Right lobe of liver (tissue), 6 donors: ENCODE data around the gene KRTAP9-2. TPM values are rescaled to one million over a fixed set of nuclear protein-coding genes. Genes with fewer than 3 reads are reported as not detected.
"Not testable (repeated sequence)": the region's sequence is repeated elsewhere in the genome, so short reads cannot be mapped to it uniquely, and the experiment has no call there.

Experiments
- ATAC-seq, 4 donors: fragments of 200-7000 bp; cut with Tn5 transposase; one replicate each; pipeline ENCODE4 v1.9.1; 2020; ENCODE audit warnings: mild to moderate bottlenecking in 4 of 4, moderate library complexity in 4 of 4
- DNase-seq, 3 donors: peaks; one replicate each; pipeline ENCODE4 v3.0.0-alpha.2; 2020
- H3K27ac ChIP-seq, 3 donors: fragments of 200-600 bp; one replicate each; pipeline ENCODE4 v1.8.0; 2022
- H3K27me3 ChIP-seq, 2 donors: fragments of 200-600 bp; one replicate each; pipeline ENCODE4 v1.8.0; 2022
- H3K36me3 ChIP-seq, 4 donors: fragments of 200-600 bp; sonication (generic) in 1 of 4; one replicate each; pipeline versions ENCODE4 v1.5.1 to v1.8.0; 2017 to 2022; ENCODE audit warnings: control low read depth in 1 of 4
- H3K4me1 ChIP-seq, 4 donors: fragments of 200-600 bp; sonication (generic) in 1 of 4; one replicate each; pipeline versions ENCODE4 v1.5.1 to v1.8.0; 2017 to 2022; ENCODE audit warnings: control low read depth in 1 of 4
- H3K4me3 ChIP-seq, 3 donors: fragments of 200-600 bp; one replicate each; pipeline ENCODE4 v1.8.0; 2022
- H3K9me3 ChIP-seq, 4 donors: fragments of 200-600 bp; sonication (generic) in 1 of 4; one replicate each; pipeline versions ENCODE4 v1.5.1 to v1.8.0; 2017 to 2022; ENCODE audit warnings: control low read depth in 1 of 4
- POLR2A ChIP-seq: fragments of 450-650 bp; IDR thresholded peaks from one replicate; pipeline ENCODE4 v1.6.1; 2017; ENCODE audit warnings: antibody characterized with exemption, mild to moderate bottlenecking
- WGBS: methylation state at CpG from one replicate; pipeline ENCODE4 v1.1.6; 2018; ENCODE audit warnings: low coverage, low lambda C conversion rate; ENCODE audit not compliant: insufficient coverage; ENCODE audit errors: missing lambda C conversion rate; 5-methylcytosine and 5-hydroxymethylcytosine counted together
- intact Hi-C, 2 donors: fragments of 100-400 bp; cut with DNase I; formaldehyde crosslinking; loops; one replicate each; pipeline versions ENCODE4 v1.11.2 to v1.14.1; 2022
- total RNA-seq, 6 experiments: library from RNA; depleted of rRNA in 2 of 6; stranded (reverse); fragments of >200 nt in 2 of 6; fragmentation: NEBNext Ultra II Directional in 3 of 6; extraction: Animal tissue kit (Norgen Biotek cat#: 25700) in 3 of 6; gene quantifications; one replicate each; pipeline versions ENCODE4 v1.1.0 to v1.2.4, GENCODE V29; 2016 to 2023
- TF ChIP-seq, protein P1 (sequence below), 4 donors: fragments of 200-600 bp in 3 of 4; fragments of 450-650 bp in 1 of 4; IDR thresholded peaks; one replicate each; pipeline versions ENCODE4 v1.5.1 to v1.8.0; 2016 to 2022; ENCODE audit warnings: antibody characterized with exemption in 4 of 4, mild to moderate bottlenecking in 2 of 4
- donor health status: DM: no; HTN: yes; CAD: no.
- donor health status: DM: no; HTN: no; CAD: no.
- donor health status: DM: no; HTN: no; CAD: no.
- donor health status: DM: no; HTN: yes; CAD: no.
- donor health status: DM: no; HTN: yes; CAD: no.

Gene KRTAP9-2
- total RNA-seq, 6 experiments from 2014 or later, result not detected

DNA sequence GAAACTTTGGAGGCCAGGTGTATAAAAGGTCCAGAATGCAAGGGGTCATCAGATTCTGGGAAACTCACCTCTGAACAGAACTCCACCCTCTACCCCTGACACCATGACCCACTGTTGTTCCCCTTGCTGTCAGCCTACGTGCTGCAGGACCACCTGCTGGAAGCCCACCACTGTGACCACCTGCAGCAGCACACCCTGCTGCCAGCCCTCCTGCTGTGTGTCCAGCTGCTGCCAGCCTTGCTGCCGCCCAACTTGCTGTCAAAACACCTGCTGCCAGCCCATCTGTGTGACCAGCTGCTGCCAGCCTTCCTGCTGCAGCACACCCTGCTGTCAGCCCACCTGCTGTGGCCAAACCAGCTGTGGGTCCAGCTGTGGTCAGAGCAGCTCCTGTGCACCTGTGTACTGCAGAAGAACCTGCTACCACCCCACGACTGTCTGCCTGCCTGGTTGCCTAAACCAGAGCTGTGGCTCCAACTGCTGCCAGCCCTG, 11.5 kb downstream of the KRTAP9-2 start, which contains the start of gene KRTAP9-8:
Gene KRTAP9-8 (plus strand): TSS at position 51 of the 489 bp plus-strand sequence. CDS start 53 bp downstream, at position 104.
- H3K36me3 ChIP-seq, ATAC-seq, H3K4me3 ChIP-seq, H3K27ac ChIP-seq, H3K27me3 ChIP-seq, H3K4me1 ChIP-seq, intact Hi-C loops, H3K9me3 ChIP-seq, DNase-seq: not testable (repeated sequence)
- WGBS, result no CpG with 5 or more reads among the region's 3 CpGs

DNA sequence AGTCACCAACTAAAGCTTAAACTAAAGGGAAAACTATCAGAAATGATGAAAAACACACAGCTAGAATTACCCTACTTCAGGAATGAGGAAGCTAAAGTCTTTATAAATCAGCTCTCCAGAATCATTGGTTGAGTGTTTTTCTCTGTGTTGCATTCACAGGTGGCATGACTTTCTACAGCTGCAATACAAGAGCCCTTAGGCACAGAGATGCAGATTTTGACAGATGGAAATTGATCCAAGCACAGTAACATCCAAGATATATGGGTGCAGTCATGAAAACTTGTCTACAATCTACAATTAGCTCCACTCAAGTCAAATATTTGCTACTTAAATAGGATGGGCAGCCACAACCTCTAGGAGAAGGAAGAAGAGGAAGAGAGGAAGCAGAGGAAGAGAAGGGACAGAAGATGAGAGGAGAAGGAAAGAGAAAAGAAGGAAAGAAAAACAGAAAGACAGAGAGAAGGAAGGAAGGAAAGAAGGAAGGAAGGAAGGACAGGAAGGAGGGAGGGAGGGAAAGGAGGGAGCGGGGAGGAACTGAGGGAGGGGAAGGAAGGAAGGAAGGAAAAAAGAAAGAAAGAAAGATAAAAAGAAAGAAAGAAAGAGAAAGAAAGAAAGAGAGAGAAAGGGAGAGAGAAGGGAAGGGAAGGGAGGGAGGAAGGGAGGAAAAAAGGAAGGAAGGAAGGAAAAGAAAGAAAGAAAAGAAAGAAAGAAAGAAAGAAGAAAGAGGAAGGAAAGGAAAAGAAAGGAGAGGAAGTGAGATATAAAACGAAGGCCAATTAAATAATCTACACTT, 20.7 kb downstream of the KRTAP9-2 start:
- H3K4me1 ChIP-seq, H3K36me3 ChIP-seq, H3K27ac ChIP-seq, DNase-seq, H3K4me3 ChIP-seq, H3K9me3 ChIP-seq, intact Hi-C loops, ATAC-seq, H3K27me3 ChIP-seq: not testable (repeated sequence)
- WGBS, result 15% methylated on average over 2 of the region's 2 CpGs

DNA sequence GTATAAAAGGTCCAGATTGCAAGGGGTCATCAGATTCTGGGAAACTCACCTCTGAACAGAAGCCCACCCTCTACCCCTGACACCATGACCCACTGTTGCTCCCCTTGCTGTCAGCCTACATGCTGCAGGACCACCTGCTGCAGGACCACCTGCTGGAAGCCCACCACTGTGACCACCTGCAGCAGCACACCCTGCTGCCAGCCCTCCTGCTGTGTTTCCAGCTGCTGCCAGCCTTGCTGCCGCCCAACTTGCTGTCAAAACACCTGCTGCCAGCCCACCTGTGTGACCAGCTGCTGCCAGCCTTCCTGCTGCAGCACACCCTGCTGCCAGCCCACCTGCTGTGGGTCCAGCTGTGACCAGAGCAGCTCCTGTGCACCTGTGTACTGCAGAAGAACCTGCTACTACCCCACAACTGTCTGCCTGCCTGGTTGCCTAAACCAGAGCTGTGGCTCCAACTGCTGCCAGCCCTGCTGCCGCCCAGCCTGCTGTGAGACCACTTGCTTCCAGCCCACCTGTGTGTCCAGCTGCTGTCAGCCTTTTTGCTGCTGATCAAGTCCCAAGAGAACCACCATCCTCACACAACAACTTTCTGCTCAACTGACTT, 23.3 kb downstream of the KRTAP9-2 start, which contains the start of gene KRTAP9-4:
Gene KRTAP9-4 (plus strand): TSS at position 51 of the 604 bp plus-strand sequence. CDS start 34 bp downstream, at position 85.
- intact Hi-C loops, H3K9me3 ChIP-seq, ATAC-seq, H3K27me3 ChIP-seq, DNase-seq, H3K36me3 ChIP-seq, H3K27ac ChIP-seq, H3K4me1 ChIP-seq, H3K4me3 ChIP-seq: not testable (repeated sequence)
- 80% methylated on average over 1 of the region's 2 CpGs for WGBS

DNA sequence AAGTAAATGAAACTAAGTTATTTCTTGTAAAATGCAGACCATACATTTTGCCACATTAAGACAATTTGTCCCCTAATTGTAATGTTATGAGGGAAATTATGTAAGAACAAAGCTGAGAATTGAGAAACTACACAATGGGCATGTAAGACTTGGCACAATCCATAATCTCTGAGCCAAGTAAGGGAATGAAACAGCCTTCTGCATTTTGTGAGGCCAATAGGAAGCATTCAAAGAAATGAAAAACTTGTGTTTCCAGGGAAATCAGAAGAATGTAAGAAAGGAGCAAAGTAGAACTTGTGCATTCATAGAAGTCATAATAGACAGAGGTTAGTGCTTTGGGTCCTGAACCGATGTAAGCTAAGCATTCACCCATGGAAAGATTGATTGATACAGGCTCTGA, 24.8 kb downstream of the KRTAP9-2 start:
- DNase-seq, result no peak
- Histone ChIP-seq H3K4me3 (no peak overlapping the region), H3K9me3 (no peaks in the 10 kb centered on the region), H3K27ac (no peak overlapping the region), H3K4me1 (no peaks in the 10 kb centered on the region), H3K27me3 (no peaks in the 10 kb centered on the region), H3K36me3 (no peaks in the 10 kb centered on the region)
- intact Hi-C loops, result no loop called here
- TF ChIP-seq POLR2A, result no peak
- TF ChIP-seq, protein P1, sequence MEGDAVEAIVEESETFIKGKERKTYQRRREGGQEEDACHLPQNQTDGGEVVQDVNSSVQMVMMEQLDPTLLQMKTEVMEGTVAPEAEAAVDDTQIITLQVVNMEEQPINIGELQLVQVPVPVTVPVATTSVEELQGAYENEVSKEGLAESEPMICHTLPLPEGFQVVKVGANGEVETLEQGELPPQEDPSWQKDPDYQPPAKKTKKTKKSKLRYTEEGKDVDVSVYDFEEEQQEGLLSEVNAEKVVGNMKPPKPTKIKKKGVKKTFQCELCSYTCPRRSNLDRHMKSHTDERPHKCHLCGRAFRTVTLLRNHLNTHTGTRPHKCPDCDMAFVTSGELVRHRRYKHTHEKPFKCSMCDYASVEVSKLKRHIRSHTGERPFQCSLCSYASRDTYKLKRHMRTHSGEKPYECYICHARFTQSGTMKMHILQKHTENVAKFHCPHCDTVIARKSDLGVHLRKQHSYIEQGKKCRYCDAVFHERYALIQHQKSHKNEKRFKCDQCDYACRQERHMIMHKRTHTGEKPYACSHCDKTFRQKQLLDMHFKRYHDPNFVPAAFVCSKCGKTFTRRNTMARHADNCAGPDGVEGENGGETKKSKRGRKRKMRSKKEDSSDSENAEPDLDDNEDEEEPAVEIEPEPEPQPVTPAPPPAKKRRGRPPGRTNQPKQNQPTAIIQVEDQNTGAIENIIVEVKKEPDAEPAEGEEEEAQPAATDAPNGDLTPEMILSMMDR (IDR thresholded peaks at IDR 0.05), result no peak
- 71% methylated on average over 1 of the region's 1 CpG for WGBS
- ATAC-seq, result no peak

DNA sequence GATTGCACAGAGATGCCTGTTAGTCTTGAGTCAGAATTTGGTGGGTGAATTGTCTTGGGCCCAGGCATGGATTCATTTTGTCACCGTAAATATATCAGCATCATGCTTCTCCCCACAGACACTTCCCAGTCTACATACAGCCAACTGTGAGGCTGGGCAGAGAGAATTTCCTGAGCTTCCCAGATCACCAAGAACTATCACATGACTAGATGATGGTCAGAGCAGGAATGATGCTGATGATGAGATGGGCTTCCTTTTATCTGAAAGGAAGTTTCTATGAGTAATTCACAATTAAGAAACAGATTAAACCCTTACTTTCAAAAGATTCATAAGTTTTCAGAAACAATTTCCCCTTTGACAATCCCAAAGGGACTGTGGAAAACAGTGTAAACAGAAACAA, 28.4 kb downstream of the KRTAP9-2 start:
- H3K4me1 ChIP-seq, result no peaks in the 10 kb centered on the region
- H3K36me3 ChIP-seq, result no peaks in the 10 kb centered on the region
- intact Hi-C loops, result no loop called here
- H3K4me3 ChIP-seq, result no peak overlapping the region
- ATAC-seq, result no peak
- TF ChIP-seq POLR2A, result no peak
- TF ChIP-seq, protein P1 (IDR thresholded peaks at IDR 0.05), result no peak
- H3K27ac ChIP-seq, result no peak overlapping the region
- DNase-seq, result no peak
- peaks cover 0 to 4% of the 10 kb centered on the region in 2 donors for H3K27me3 ChIP-seq
- H3K9me3 ChIP-seq, result no peaks in the 10 kb centered on the region
- 50% methylated on average over 1 of the region's 1 CpG for WGBS

DNA sequence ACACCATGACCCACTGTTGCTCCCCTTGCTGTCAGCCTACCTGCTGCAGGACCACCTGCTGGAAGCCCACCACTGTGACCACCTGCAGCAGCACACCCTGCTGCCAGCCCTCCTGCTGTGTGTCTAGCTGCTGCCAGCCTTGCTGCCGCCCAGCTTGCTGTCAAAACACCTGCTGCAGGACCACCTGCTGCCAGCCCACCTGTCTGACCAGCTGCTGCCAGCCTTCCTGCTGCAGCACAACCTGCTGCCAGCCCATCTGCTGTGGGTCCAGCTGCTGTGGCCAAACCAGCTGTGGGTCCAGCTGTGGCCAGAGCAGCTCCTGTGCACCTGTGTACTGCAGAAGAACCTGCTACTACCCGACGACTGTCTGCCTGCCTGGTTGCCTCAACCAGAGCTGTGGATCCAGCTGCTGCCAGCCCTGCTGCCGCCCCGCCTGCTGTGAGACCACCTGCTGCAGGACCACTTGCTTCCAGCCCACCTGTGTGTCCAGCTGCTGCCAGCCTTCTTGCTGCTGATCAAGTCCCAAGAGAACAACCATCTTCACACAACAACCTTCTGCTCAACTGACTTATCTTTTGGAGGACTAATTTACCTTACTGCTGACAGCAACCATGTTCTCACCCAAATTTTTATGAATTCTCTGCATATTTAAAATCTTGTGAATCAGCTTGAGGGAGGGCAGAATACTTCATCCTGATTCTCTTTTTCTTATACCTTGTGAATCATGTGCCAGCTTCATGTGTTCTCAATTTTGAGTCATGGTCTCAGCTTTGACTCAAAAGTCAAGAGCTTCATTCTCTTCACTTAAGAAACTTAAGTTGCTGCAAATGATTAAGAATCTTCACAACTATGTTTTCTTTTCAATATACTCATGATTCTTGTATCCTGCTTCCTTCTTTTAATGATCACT, 29.2 kb downstream of the KRTAP9-2 start, which contains the start of gene KRTAP9-9:
Gene KRTAP9-9 (plus strand): TSS at position 4 of the 910 bp plus-strand sequence.
- H3K4me1 ChIP-seq, H3K27ac ChIP-seq, H3K9me3 ChIP-seq, ATAC-seq, H3K36me3 ChIP-seq, DNase-seq, intact Hi-C loops, H3K4me3 ChIP-seq, H3K27me3 ChIP-seq: not testable (repeated sequence)
- WGBS, result no CpG with 5 or more reads among the region's 5 CpGs
